GM23338 (cell line): ENCODE data around the gene TSHZ2.

Experiments used
- CTCF ChIP-seq, 2 experiments: fragments of 200-600 bp in 1 of 2; sonication (generic) in 1 of 2; conservative IDR thresholded peaks; 2 replicates each; pipeline versions ENCODE4 v1.5.1 to v1.6.1; 2016 to 2017; ENCODE audit warnings: antibody characterized with exemption in 2 of 2, low read depth in 2 of 2, mild to moderate bottlenecking in 2 of 2, moderate library complexity in 1 of 2
- NANOG ChIP-seq: IDR thresholded peaks from 2 replicates; pipeline ENCODE4 v1.6.1; 2016; ENCODE audit warnings: antibody characterized with exemption, borderline replicate concordance
- POLR2AphosphoS5 ChIP-seq: IDR thresholded peaks from 2 replicates; pipeline ENCODE4 v1.6.1; 2016; ENCODE audit warnings: antibody characterized with exemption, low read depth
- REST ChIP-seq: IDR thresholded peaks from one replicate; pipeline ENCODE4 v1.6.1; 2018; ENCODE audit warnings: antibody characterized with exemption; ENCODE audit not compliant: unreplicated experiment

- no peak for TF ChIP-seq CTCF (conservative IDR thresholded peaks at IDR 0.05; ENCODE audit: low read depth in 2 of 2)
- no peak for TF ChIP-seq POLR2AphosphoS5
- TF ChIP-seq REST = no peak
- no peak for TF ChIP-seq NANOG
These were observed 250.3 kb downstream of the TSHZ2 start for GRCh38 chr20:53222416-53222815.
